ENCODE data around the gene DDX5.
"Not testable (repeated sequence)": the region's sequence is repeated elsewhere in the genome, so short reads cannot be mapped to it uniquely, and the experiment has no call there.

Gene DDX5

DNA sequence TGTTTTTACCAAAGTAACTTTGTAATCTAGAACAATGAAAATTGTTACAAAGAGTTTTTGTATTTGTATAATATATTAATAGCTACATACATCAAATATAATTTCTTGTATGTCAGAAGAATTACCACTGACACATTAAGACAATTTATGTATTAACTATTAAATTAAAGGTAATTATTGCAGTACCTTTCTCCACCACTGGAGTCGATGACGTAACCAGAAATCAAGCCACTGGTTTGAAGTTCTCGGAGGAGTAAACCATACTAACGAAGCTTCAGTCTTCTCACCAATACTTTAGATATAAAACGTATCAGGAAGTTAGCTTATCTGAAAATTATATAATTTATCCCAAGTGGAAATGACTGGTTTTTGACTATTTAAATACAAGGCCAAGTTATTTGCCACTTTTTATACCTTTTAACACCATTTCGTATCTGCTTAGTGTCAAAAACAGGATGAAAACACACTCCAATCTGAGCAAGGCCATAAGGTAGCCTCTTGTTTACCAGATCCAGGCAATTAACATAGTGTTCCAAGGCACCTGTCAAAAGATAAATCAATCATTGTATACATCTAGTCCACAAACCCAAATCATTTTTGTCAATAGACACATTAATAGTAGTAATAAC is 13.5 kb downstream of the DDX5 start:
- no peak for DNase-seq

- peak; percentile 76 for DNase-seq
Observed at GRCh38 chr17:64491994-64492393, 14.1 kb downstream of the DDX5 start.

- DNase-seq = no peak
Observed at GRCh38 chr17:64491034-64491860, 14.8 kb downstream of the DDX5 start.

DNA sequence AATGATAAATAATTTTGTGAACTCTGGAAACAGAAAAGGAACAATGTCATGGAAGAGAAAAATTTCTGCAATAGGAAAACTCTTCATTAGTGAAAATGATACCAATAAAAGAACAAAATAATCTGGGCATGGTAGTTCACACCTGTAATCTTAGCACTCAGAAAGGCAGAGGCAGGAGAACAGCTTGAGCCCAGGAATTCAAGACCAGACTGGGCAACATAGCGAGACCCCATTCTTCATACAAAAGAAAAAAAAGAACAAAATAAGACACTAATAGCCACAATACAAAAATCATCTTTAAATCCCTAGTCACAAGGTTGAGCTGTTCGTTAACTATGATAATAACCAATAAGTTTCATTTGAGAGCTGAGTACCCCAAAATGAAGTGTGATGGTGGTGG is 17.8 kb downstream of the DDX5 start:
- no peak for DNase-seq

GRCh38 chr17:64484380-64484779 is 21.7 kb downstream of the DDX5 start:
- DNase-seq = no peak

- DNase-seq = no peak
Observed at GRCh38 chr17:64480951-64481350, 25.1 kb downstream of the DDX5 start.

DNA sequence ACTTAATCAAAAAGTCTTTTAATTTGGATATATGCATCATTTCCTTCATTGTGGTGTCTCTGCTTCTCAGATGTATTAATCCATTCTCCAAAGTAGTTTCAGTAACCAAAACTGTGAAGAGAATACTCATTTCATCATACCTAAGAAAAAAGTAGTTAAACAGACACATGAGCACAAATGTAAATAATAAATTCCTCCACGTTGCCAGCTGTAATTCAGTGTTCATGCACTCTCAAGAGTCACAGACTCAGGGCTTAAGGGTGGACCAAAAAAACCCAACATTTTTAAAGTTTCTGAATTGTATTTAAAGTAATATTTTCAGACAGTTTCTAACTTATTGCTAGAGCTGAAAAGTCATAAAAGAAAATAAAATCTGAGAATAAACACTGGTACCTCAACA is 28.2 kb downstream of the DDX5 start:
- DNase-seq = no peak

- DNase-seq = no peak
Observed at GRCh38 chr17:64472564-64472963, 33.5 kb downstream of the DDX5 start.

DNA sequence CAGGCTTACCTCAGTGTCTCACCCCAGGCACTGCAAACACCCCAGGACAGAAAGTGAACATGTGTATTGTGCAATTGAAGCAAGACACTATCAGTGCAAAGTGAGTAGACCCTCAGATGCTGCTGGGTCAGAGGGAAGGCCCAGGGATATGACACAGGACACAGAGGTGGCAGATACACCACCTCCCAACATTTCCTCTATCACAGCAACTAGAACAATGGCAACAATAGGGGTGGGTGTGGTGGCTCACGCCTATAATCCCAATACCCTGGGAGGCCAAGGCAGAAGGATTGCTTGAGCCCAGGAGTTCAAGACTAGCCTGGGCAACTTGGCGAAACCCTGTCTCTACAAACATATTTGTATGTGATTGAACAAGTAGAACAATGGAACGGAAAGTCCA is 34.6 kb downstream of the DDX5 start:
- no peak for DNase-seq

- no peak for DNase-seq
Observed at GRCh38 chr17:64470625-64471024, 35.5 kb downstream of the DDX5 start.

GRCh38 chr17:64466834-64467233 is 39.3 kb downstream of the DDX5 start:
- not testable (repeated sequence) for DNase-seq

DNA sequence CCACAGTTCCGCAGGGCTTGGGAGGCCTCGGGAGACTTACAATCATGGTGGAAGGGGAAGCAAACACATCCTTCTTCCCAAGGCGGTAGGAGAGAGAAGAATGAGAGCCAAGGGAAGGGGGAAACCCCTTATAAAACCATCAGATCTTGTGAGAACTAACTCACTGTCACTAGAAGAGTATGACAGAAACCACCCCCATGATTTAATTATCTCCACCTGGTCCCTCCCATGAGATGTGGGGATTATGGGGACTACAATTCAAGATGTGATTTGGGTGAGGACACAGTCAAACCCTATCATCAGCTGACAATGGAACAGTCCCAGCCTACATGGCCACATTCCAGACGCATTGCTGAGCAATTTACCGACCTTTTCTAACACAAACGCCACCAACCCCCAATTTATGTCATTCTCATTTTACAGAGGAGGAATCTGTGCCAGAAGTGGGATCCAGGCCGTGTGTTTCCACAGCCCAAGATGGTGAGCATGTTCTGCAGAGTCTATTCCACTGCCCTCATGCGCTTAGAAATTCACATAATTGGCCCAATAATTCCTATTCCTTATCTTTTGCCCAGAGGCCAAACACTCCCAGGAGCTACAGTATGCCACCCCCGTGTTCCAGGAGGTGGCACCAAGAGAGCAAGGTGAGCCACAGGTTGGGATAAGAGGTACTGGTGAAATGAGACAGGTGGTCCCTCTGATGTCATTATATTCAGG is 39.9 kb downstream of the DDX5 start:
- peak; percentile 40 for DNase-seq

GRCh38 chr17:64461788-64462187 is 44.3 kb downstream of the DDX5 start:
- no peak for DNase-seq

DNA sequence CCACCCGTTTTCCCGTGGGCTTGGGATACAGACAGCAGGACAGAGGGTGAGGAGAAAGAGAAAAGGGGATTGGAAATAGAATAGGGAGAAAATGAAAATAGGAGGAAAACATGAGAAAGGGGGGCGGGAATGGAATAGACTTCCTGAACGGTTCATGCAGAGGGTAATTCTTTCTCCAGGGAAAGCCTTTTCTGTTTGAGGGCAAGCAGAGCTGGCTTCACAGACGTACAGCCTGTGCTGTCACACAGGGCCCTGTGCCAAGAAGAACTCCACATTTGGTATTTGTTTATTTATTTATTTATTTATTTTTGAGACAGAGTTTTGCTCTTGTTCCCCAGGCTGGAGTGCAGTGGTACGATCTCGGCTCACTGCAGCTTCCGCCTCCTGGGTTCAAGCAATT is 45.1 kb downstream of the DDX5 start:
- peak; percentile 6 for DNase-seq

- not testable (repeated sequence) for DNase-seq
Observed at GRCh38 chr17:64459818-64460217, 46.3 kb downstream of the DDX5 start.

GRCh38 chr17:64459284-64459747 is 46.8 kb downstream of the DDX5 start:
- peak; percentile 50 for DNase-seq

DNA sequence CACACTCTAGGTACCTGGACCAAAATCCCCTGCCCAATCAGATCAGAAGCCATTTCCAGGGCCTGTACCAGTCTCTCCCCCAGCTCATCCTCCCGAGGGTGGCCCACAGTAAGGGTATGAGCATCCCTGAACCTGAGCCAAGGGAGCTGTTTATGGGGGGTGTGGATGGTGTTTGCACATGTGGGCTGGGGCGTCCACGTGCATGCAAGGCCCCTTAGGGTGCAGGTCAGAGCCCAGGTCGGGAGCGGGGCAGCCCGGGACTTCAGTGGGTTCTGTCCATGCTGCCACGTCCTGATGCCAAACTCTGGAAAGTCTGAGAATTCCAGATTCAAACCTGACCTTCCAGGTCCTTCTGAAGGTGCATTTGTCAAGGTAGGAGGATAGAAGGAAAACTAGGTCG is 47.3 kb downstream of the DDX5 start:
- no peak for DNase-seq

DNA sequence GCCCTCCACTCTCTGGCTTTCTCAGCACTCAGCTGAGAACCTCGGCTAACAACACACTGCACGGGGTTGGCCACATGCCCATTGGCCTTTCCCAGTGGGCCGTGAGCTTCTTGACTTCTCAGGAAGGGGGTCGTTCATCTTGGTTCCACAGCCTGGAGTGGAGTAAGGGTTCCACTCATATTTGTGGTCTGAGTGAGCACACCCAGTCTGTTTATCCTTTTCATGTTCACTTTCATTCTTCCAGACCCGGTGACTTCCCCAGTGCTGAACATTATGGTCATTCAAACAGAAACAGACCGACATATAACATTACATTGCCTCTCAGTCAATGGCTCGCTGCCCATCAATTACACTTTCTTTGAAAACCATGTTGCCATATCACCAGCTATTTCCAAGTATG is 48.9 kb downstream of the DDX5 start:
- peak; percentile 47 for DNase-seq

DNA sequence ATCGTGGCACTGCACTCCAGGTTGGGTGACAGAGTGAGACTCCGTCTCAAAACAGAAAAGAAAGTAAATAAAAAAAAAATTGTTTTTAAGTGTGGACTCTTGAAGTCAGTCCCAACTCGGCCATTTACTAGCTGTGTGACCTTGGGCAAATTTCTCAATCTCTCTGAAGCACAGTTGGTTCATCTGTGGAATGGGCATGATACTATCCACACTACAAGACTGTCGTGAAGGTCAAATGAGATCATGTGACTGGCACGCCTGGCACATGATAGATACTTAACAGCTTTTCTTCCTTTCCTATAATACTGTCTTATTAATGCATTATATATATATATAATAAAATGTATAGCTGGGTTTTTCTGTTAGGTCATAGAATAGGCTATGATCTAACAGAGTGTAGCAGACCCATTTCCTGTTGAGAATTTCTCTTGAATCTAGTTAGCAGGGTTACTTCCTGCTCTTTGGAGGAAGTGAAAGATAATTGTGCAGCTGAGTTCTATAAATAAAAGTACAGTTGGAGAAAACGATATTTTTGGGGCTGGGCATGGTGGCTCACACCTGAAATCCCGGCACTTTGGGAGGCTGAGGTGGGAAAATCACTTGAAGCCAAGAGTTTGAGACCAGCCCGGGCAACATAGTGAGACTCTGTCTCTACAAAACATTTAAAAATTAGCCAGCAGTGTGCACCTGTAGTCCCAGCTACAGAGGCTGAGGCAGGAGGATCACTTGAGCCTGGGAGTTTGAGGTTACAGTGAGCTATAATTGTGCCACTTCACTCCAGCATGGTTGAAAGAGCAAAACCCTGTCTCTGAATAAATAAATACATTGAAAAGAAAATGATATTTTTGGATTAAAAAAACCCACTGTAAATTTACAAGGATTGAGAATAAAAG is 49.9 kb downstream of the DDX5 start:
- no peak for DNase-seq

- no peak for DNase-seq
Observed at GRCh38 chr17:64449545-64449944, 56.5 kb downstream of the DDX5 start.

DNA sequence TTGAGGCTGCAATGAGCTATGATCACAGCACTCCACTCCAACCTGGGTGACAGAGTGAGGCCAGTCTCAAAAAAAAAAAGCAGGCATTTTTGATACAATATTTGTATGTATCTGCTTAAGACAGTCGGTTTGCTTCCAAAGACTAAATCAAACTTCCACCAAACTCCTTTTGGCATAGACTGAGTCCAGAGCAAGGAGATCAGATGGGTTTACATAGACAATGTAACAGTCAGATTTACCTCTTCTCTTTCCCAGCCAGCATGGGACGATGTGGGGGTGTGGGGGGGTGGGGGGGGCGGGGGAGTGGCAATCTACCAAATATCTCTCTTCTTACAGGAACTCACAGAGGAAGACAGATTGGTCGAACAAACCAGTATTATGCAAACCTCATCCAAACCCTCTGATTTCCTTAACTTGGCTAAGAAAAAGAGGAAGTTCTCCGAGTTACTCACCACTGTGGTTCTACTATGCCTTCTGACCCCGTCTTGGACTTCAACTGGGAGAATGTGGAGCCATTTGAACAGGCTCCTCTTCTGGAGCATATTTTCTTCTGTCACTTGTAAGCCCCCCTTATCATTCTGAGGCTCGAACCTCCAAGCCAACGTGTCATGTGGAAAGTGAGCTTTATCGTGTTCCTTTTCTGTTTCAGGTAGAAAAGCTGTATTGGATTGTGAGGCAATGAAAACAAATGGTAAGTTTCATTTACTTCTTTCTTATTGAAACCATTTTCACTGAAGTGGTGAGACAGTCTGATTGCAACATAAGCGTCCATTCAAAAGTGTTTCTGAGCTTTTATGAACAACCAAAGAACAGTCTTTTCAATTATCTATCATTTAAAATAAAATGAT is 57.2 kb downstream of the DDX5 start, which contains the start of gene MILR1:
Gene MILR1 (plus strand): TSS at position 451 of the 848 bp plus-strand sequence. CDS start 54 bp downstream, at position 505.
- DNase-seq = peak; percentile 48

Data from fibroblast of skin of scalp (primary cell).